ENCODE results near the gene BPIFB1.

GRCh38 chr20:33353013-33353402 lies 70.0 kb downstream of the BPIFB1 start:
- TF ChIP-seq POLR2AphosphoS5 (IDR thresholded peaks at IDR 0.05; ENCODE audit: low read depth, low read length): no peak
- TF ChIP-seq, protein P1, sequence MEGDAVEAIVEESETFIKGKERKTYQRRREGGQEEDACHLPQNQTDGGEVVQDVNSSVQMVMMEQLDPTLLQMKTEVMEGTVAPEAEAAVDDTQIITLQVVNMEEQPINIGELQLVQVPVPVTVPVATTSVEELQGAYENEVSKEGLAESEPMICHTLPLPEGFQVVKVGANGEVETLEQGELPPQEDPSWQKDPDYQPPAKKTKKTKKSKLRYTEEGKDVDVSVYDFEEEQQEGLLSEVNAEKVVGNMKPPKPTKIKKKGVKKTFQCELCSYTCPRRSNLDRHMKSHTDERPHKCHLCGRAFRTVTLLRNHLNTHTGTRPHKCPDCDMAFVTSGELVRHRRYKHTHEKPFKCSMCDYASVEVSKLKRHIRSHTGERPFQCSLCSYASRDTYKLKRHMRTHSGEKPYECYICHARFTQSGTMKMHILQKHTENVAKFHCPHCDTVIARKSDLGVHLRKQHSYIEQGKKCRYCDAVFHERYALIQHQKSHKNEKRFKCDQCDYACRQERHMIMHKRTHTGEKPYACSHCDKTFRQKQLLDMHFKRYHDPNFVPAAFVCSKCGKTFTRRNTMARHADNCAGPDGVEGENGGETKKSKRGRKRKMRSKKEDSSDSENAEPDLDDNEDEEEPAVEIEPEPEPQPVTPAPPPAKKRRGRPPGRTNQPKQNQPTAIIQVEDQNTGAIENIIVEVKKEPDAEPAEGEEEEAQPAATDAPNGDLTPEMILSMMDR (IDR thresholded peaks at IDR 0.05; ENCODE audit: control extremely low read depth in 1 of 3, insufficient read depth in 1 of 3, low read depth in 1 of 3, low read length in 3 of 3): no peak
- TF ChIP-seq CHD2 (IDR thresholded peaks at IDR 0.05; ENCODE audit: low read length): no peak
- TF ChIP-seq CEBPB (IDR thresholded peaks at IDR 0.05; ENCODE audit: low read depth, low read length): no peak

Data from H1 (cell line).